GM08714 (cell line): ENCODE data around the gene ANKS1B.

Experiments used
- H3K4me3 ChIP-seq: fragments of 200-500 bp; sonication (Bioruptor generic); 2 replicates; pipeline ENCODE4 v1.5.1; 2014; ENCODE audit warnings: mild to moderate bottlenecking, low read length, inconsistent platforms
- ZNF274 ChIP-seq: IDR thresholded peaks from 2 replicates; pipeline ENCODE4 v1.6.1; 2012; ENCODE audit warnings: mild to moderate bottlenecking, low read depth, low read length

The ANKS1B gene

DNA sequence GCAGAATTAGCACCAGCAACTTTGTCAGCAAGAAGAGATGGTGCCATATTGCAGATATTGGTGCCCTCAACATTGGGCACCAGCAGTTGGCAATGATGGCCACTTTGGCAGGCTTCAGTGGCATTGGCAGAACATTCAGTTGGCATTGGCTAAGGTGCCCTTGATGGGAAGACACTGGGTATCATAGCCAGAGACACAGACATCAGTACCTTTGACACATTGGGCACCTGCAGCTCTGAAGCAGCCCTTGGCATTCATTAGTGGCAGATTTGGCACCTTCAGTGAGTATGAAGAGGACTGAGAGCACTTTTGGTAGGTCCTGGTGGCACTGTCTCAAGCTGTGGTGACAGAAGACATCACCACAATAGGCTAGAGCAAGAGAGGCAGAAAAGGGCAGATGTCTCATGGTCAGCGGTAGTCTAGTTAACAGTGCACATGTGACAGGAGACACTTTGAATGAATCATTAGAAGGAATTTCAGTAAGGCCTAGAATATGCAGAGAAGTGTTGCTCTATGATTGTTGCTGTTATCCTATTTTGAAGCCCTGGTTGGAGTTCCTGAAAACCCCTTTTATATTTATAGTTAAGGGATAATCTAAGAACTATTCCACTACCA is 917.5 kb downstream of the ANKS1B start:
- no peak for TF ChIP-seq ZNF274

DNA sequence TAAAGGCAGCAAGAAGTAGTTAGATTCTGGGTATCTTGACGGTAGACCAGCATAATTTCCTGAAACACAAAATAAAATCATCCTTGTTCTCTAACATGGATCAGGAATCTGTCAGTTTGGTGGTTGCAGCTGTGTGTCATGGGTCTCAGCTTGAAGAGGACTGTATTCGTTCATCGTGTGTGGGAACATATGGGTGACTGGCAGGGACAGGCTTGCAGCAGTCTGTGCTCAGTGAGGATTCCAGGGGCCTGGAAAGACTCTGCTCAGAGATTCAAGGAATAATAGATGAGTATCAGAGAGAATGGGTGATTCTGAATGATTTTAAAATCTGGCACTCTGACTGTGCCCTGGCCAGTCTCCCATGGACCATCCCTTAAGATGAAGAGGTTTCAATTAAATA is 918.0 kb downstream of the ANKS1B start:
- TF ChIP-seq ZNF274: no peak
- H3K4me3 ChIP-seq: no peak overlapping the region

More for the DNA sequence above, 917.5 kb downstream of the ANKS1B start:
- no peak overlapping the region for H3K4me3 ChIP-seq

DNA sequence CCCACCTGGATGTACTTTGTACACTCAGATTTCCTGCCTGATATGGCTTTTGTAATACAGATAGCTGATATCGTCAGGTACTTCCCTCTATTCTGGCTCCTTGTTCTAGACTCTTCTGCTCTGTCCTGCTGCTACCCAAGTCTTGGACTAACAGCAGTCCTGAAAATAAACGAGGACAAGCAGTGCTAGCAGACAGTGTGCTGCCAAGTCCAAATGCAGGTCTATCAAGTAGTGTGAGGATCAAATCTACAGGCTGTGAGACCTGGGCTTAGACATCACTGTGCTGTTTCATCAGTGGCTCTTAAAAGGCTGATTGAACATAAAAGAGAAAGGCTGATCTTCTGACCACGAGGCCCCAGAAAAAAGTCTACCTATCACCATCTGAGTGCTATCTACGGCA is 921.6 kb downstream of the ANKS1B start:
- H3K4me3 ChIP-seq: no peak overlapping the region
- TF ChIP-seq ZNF274: no peak

DNA sequence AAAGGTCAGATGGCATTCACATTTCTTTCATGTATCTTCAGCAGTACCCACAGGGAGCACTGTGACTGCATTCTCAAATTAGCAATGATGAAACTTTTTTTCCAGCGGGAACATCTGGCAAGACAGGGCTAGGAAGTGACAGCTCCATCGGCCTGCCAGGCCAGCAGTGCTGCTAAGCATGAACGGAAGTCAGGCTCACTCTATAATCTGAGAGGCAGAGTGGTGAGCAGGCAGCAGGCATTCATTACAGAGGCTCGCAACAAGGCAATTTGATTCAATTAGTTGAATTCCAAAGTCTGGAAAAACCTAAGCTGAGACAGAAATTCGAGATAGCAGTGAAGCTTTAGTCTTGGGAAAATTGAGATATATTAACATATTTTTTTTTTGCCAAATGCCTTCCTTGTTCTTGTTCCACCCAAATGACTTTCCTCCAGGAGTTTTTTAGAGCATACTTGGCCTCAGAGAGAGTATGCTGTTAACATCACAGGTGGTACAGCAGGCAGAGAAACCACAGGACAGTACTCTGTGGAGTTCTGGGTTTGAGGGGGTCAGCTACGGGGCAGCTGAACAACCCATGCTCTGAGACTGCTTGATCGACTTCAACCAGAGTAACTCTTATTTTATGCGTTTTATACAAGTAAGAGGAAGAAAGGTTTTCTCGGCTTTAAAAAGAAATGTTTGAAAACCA is 924.8 kb downstream of the ANKS1B start:
- no peak for TF ChIP-seq ZNF274
- no peak overlapping the region for H3K4me3 ChIP-seq

DNA sequence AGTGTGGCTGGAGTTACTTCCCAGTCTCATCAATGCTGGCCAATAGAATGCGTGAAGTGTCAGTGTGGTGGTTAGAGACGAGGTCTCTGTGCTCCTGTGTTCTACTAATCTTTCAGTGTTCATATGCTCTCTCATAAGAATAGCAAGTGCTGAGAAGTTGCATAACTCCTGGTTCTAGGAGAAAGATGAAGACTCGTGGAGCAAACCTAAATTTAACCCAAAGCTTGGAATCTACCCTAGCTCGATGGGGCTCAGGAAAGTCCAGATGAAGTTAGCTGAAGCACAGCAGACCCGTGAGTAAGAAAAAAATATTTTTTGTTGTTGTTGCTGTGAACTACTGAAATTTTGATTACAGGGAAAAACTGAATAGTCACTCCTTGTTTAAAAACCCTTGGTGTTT is 927.1 kb downstream of the ANKS1B start:
- TF ChIP-seq ZNF274: no peak

DNA sequence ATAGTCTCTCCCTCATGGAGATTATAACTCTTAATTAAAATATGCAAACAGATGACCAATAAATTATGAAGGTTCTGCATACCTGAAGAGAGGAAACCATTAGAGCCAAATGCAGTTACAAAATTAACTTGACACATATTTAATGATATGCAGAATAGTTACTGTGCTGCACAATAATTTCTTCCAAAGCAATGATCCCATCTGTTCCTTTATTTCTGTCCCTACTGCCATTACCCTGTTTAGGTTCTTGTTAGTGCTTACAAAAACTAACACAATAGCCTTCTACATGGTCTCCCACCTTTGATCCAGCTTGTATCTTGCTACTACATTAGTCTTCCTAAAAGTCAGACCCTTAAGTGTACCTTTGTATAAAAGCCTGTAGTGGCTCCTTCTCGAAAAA is 928.5 kb downstream of the ANKS1B start:
- no peak for TF ChIP-seq ZNF274
- H3K4me3 ChIP-seq: no peak overlapping the region

More for the DNA sequence above, 927.1 kb downstream of the ANKS1B start:
- H3K4me3 ChIP-seq: no peak overlapping the region

DNA sequence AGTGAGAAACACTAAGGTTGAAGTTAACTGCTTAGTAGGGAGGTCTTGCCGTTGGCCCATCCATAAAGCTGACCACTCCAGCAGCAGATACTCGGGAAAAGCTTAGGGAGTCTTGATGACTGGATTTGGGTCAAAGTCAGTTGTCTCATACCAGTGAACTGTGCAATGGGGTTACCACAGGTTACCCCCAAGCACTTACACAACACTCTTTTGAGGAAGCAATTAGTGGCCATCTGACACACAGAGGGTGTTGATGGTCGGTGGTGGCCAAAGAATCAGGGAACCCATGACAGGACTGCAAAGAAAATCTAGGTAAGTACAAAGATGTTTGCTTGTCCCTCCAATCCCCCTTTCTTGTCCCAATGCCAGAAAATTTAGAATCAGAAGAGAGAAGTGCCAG is 929.4 kb downstream of the ANKS1B start:
- no peak for TF ChIP-seq ZNF274
- H3K4me3 ChIP-seq: no peak overlapping the region

DNA sequence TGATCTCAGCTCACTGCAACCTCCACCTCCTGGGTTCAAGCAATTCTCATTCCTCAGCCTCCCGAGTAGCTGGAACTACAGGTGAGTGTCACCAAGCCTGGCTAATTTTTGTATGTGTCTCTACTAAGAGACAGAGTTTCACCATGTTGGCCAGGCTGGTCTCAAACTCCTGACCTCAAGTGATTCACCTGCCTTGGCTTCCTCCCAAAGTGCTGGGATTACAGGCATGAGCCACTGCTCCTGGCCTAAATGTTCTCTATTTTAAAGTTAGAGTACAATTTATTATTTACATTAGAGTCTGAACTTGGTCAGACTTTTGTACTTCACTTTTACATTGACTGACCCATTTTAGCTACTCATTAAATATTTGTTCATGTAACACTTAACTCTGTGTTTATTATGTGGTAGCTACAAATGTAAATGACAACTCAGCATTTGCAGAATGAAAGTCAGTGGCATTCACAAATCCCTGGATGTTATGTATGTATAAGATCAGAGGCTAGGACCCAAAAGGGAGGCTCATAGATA is 930.1 kb downstream of the ANKS1B start:
- no peak for TF ChIP-seq ZNF274
- no peak overlapping the region for H3K4me3 ChIP-seq

DNA sequence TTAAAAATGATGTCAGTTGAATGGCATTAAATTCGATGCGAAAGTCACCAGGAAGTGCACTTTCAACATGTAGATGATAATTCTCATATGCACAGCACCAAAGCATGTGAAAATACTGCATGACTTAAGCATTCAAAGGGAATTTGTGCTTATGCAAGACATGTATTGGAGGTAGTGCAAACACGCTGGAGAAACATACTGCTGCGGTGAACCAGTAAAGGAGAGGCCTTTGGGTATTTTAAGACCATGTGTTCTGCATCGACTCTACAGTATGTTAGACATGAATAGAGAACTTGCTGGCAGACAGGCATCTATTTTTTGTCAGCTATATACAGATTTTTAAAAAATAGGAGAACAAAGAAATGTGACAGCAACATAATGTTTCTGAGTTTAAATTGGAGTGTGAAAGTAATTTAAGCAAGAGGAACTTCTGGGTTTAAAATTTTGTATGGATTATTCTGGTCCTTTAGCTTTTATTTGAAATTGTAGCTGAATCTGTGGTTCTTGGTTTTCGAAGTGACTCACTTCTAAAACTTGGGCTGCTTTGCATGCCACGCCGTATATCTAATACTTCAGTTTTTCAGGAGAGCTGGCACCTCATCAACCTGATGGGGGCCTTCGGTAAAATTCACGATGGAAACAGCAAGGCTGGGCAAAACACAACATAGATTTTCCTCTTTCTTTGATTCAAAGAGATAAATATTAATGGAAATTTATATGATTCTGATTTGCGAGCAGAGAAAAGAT is 930.9 kb downstream of the ANKS1B start:
- H3K4me3 ChIP-seq: no peak overlapping the region
- TF ChIP-seq ZNF274: no peak

DNA sequence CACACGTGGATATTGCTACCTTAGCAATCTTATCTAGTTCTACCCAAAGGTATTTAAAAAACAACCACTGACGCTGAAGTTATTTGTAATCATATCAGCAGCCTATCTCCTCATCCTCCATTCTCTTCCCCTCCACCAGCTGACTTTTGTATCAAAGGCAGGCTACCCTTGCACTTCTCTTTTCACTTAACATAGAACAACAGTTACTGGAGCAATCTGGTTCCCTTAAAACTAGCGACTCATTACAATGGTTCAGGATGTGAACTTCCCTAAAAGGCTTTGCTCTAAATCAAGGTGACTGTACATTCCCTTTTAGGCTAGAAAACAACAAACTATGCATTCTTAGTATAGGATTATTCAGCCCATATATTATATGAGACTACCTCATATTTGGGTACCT is 935.0 kb downstream of the ANKS1B start:
- TF ChIP-seq ZNF274: no peak
- H3K4me3 ChIP-seq: no peak overlapping the region

DNA sequence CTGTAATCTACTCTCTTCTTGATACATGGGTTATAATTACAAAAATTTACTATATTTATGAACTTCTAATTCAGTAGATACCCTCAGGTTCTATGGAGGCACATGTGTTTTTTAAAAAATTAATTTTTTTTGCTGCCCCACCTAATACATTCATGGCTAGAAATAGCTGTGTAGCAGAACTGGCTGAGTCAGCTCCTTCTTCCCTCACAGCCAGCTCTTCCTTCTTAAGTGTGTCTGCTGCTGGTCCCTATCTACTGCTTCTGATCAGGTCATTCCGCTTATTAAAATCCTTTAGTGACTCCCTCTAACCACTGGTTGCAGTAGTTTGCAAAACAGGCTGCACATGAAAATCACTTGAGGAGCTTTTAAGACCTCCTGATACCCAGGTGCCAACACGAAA is 939.6 kb downstream of the ANKS1B start:
- no peak for TF ChIP-seq ZNF274
- H3K4me3 ChIP-seq: no peak overlapping the region

DNA sequence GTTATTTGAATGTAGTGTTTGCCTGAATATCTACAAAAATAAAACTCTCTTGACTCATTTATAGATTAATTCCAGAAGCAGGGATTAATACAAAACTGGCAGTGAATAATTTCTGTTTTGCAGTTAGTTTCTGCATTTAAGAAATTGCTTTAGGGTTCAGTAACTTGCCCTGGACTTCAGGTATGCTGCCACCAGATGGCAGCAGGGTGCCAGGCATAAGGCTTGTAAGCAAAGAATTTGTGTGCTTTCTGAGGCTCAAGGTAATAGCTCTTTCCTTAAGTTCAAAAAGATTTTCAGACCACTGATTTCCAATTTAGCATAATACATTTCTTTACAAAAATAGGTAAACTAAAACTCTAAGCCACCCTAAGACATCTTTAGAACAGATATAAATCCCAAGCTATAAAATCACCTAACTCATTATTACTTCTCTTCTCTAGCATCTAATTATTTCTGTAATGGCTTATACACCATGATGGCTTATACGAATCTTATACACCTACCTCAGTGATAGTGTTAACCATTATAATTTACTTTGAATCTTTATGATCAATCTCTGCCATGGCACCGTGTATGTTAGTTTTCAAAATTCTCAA is 941.3 kb downstream of the ANKS1B start:
- no peak for TF ChIP-seq ZNF274
- no peak overlapping the region for H3K4me3 ChIP-seq

DNA sequence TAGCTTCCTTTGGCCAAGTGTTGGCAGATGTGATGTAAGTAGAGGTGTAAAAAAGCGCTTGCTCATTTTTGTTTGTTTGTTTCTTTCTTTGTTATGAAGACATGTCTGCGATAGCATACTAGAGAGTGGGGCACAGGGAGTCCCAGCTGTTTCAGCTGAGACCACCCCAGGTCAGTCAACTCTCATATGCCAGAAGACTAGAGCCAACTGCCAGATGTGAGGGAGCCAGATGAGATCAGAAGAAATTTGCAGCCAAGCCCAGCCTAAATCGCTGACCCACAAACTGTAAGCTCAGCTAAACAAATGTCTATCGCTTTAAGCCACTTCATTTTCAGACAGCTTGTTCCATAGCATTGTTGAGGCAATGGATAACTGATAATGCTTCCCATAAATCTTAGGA is 942.5 kb downstream of the ANKS1B start:
- TF ChIP-seq ZNF274: no peak
- H3K4me3 ChIP-seq: no peak overlapping the region

DNA sequence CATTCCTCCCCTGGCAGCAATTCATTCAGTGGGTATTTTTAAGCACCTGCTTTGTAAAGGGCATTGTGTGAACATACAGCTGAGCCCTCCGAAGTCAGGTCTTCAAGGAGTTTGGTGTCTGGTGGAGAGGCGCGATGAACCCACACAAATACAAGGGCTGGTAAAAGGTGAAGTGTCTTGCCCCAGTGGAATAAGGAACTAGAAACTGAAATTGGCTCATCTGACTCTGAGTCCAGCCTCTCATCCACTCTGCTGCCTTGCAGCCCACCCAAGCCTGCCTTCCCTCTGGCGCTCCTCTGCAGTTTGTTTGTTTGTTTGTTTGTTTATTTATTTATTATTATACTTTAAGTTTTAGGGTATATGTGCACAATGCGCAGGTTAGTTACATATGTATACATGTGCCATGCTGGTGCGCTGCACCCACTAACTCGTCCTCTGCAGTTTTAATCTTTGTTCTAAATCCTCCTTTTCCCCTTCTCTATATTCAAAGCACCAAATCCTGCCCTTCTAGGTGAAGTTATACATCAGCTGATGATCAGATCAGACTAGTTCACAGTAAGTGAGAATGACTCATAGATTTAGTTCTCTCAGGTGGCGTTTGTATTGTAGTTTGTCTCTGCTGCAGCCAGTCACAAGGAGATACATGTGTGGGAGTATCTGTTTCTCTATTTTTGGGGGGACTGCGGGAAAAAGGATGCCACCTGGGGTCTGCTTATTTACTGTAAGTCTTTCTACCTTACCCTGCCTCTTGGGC is 945.2 kb downstream of the ANKS1B start:
- no peak for TF ChIP-seq ZNF274
- no peak overlapping the region for H3K4me3 ChIP-seq
